HG03066 (cell line): Measurements from ENCODE around the gene IFNA17.
"Not testable (repeated sequence)": the region's sequence is repeated elsewhere in the genome, so short reads cannot be mapped to it uniquely, and the experiment has no call there.

ENCODE experiments used
- ATAC-seq: cut with Tn5 transposase; IDR thresholded peaks from one replicate; pipeline ENCODE4 v1.9.1; 2021; ENCODE audit warnings: low read depth; ENCODE audit not compliant: unreplicated experiment

The IFNA17 gene

GRCh38 chr9:21212160-21212559 is 15.9 kb downstream of the IFNA17 start:
- not testable (repeated sequence) for ATAC-seq

DNA sequence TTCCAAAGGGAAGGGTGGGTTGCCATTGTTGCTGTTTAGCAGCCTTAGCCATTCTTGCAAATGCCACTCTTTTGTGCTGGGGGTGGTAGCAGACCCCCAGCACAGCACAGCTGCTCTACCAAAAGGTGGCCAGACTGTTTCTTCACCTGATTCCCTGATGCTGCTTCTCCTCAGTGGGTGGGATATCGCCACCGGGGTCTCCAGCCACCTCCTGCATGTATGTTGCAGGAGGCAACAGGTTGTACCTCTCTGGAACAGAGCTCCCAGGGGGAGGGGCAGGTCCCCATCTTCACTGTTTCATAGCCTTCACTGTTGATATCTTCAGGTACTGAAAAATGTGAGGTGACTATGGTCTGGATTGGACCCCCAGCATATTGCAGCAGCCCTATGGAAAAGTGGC is 17.2 kb downstream of the IFNA17 start:
- not testable (repeated sequence) for ATAC-seq

- no peak for ATAC-seq
Observed at GRCh38 chr9:21210311-21210710, 17.7 kb downstream of the IFNA17 start.

DNA sequence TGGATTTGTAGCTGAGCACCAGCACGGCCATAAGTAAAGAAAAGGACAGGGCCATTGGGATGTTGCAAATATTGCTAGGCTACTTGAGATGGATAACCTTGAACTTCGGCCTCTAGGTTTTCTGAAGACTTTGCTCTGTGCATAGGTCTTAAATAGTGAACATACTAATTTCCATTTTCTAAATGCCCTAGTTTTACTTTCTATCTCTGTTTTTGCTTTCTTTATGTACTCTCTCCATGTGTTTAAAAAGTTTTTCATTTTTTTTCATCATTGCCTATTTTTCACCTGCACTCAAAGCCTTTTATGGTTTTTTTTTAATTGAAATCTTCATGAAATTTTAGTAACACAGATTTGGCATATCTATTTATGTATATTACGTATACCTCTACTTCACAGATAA is 21.0 kb downstream of the IFNA17 start, which contains the start of gene IFNA10:
Gene IFNA10, minus strand, starts transcription at position 101 of the 400 bp plus-strand sequence. Its CDS starts 46 bp downstream, at position 55.
- ATAC-seq = not testable (repeated sequence)

- ATAC-seq = no peak
Observed at GRCh38 chr9:21205204-21205603, 22.8 kb downstream of the IFNA17 start.

DNA sequence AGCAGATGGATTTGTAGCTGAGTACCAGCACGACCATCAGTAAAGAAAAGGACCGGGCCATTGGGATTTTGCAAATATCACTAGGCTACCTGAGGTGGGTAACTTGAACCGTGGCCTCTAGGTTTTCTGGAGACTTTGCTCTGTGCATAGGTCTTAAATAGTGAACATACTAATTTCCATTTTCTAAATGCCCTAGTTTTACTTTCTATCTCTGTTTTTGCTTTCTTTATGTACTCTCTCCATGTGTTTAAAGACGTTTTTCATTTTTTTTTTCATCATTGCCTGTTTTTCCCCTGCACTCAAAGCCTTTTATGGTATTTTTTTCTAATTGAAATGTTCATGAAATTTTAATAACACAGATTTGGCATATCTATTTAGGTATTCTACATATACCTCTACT is 25.9 kb downstream of the IFNA17 start, which contains the start of gene IFNA7:
Gene IFNA7, minus strand, starts transcription at position 101 of the 400 bp plus-strand sequence. Its CDS starts 40 bp downstream, at position 61.
- not testable (repeated sequence) for ATAC-seq

DNA sequence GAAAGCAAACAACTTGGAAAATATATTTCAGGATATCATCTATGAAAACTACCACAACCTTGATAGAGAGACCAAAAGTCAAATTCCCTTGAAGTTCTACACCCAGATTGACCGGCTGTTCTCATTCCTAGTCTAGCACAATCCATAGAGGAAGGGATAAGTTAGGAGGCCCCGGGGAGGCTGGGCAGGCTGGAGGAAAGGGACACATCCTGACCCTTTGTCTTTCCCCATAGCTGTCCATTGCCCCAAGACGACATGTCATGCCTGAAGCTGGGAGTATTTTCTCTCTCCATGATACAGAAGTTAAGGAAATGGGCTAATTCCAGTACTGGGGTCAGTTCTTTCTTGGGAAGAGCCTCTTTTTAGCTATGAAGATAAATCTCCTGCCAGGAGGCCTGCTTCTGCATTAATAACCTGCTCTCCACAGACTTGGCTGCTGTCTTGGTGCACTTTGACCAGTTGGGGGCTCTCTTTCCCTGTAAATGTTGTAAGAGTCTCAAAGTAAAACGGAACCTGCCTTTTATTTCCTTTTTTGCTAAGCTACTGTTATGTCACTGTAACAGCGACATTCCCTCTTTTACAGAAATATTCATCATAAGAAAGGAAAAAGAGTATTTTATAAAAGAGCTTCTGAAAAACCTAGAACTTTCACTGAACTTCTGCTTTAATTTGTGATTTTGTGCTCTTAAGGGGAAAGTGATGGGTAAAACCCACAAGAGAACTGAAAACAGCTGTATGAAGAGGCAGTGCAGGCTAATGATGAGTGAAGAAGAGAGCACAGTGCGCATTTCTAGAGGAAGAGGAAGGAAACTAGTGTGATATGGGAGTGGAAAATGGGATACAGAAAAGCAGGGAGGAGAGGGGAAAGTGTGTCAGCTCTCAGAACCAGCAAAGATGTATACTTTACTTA is 32.9 kb downstream of the IFNA17 start:
- ATAC-seq = peak; percentile 97

- not testable (repeated sequence) for ATAC-seq
Observed at GRCh38 chr9:21187487-21187886, 40.5 kb downstream of the IFNA17 start, which contains the start of gene IFNA4. Gene IFNA4 (minus strand): TSS chr9:21187587. CDS start chr9:21187531, 56 bp downstream.

- ATAC-seq = peak; percentile 89
Observed at GRCh38 chr9:21182810-21183736, 44.9 kb downstream of the IFNA17 start.
